Suprapubic skin (tissue), 4 donors: ENCODE data around the gene APRT. TPM values are rescaled to one million over a fixed set of nuclear protein-coding genes. Genes with fewer than 3 reads are reported as not detected.

ENCODE experiments used
- DNase-seq, 2 donors: peaks; one replicate each; pipeline ENCODE4 v3.0.0-alpha.2; 2019; ENCODE audit warnings: low spot score in 2 of 2
- H3K27ac ChIP-seq: fragments of 200-600 bp; sonication (generic); one replicate; pipeline ENCODE4 v1.5.1; 2019
- H3K27me3 ChIP-seq: fragments of 200-600 bp; sonication (generic); one replicate; pipeline ENCODE4 v1.5.1; 2019
- H3K36me3 ChIP-seq: fragments of 200-600 bp; sonication (generic); one replicate; pipeline ENCODE4 v1.5.1; 2019
- H3K4me1 ChIP-seq: fragments of 200-600 bp; sonication (generic); one replicate; pipeline ENCODE4 v1.5.1; 2019
- H3K4me3 ChIP-seq: fragments of 200-600 bp; sonication (generic); one replicate; pipeline ENCODE4 v1.5.1; 2019; ENCODE audit warnings: mild to moderate bottlenecking
- H3K9me3 ChIP-seq: fragments of 200-600 bp; sonication (generic); one replicate; pipeline ENCODE4 v1.5.1; 2019
- EP300 ChIP-seq: sonication (generic); formaldehyde crosslinking; IDR thresholded peaks from one replicate; pipeline ENCODE4 v1.6.1; 2017; ENCODE audit warnings: antibody characterized with exemption
- POLR2A ChIP-seq, 2 donors: fragments of 450-650 bp; IDR thresholded peaks; one replicate each; pipeline ENCODE4 v1.6.1; 2017; ENCODE audit warnings: antibody characterized with exemption in 2 of 2, mild to moderate bottlenecking in 2 of 2, moderate library complexity in 2 of 2
- POLR2AphosphoS5 ChIP-seq, 3 donors: sonication (generic); formaldehyde crosslinking; IDR thresholded peaks; one replicate each; pipeline ENCODE4 v1.6.1; 2017; ENCODE audit warnings: antibody characterized with exemption in 3 of 3
- WGBS: methylation state at CpG from one replicate; pipeline ENCODE4 v1.1.5; 2018; 5-methylcytosine and 5-hydroxymethylcytosine counted together
- total RNA-seq, 4 donors: library from RNA; depleted of rRNA; stranded (reverse); fragments of >200 nt; gene quantifications; one replicate each; pipeline ENCODE4 v1.1.0, GENCODE V29; 2016
- TF ChIP-seq, protein P1 (sequence below), 2 donors: fragments of 200-600 bp in 1 of 2; fragments of 450-650 bp in 1 of 2; sonication (generic) in 1 of 2; IDR thresholded peaks; one replicate each; pipeline ENCODE4 v1.5.1; 2016 to 2019; ENCODE audit warnings: antibody characterized with exemption in 2 of 2, mild to moderate bottlenecking in 1 of 2, moderate library complexity in 1 of 2

Gene APRT
- total RNA-seq, 4 donors from 2014 or later: 122 to 382 (median 250) TPM

DNA sequence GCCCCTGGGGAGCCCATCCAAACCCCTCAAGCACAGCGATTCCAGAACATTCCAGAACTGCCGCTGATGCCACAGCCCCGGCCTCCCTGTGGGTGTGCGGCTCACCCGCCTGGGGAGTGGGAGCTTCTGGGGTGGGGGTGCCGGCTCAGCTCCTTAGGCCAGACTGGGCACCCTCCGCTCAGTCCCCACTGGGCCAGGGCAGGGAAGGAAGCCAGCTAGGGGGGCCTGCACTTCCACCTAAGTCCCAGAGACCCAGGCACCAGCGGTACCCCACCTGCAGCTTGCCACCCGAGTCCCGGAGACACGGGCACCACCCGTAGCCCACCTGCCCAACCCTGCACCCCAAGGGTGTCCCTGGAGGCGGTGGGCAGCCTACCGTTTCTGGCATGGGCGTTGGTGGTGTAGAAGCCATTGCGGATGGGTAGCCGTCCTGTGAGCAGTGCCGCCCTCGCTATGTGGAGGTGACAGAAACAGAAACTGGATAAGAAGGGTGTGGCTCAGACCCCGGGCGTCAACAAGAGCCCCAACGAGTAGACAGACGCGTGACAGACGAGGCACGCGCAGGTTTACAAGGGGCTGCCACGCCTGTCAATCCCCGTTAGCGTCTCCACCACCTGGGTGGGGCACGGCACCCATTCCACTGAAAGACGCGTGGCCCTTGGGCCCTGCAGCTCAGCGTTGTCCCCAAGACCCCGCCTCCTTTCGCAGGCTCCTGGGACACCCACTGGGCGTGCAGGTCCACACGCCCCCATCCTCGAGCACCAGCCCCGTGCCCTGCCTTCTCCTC is 30.0 kb upstream of the APRT start:
- TF ChIP-seq POLR2AphosphoS5 (IDR thresholded peaks at IDR 0.05) (no peak), POLR2A (IDR thresholded peaks at IDR 0.05) (no peak), EP300 (no peak)
- TF ChIP-seq, protein P1, sequence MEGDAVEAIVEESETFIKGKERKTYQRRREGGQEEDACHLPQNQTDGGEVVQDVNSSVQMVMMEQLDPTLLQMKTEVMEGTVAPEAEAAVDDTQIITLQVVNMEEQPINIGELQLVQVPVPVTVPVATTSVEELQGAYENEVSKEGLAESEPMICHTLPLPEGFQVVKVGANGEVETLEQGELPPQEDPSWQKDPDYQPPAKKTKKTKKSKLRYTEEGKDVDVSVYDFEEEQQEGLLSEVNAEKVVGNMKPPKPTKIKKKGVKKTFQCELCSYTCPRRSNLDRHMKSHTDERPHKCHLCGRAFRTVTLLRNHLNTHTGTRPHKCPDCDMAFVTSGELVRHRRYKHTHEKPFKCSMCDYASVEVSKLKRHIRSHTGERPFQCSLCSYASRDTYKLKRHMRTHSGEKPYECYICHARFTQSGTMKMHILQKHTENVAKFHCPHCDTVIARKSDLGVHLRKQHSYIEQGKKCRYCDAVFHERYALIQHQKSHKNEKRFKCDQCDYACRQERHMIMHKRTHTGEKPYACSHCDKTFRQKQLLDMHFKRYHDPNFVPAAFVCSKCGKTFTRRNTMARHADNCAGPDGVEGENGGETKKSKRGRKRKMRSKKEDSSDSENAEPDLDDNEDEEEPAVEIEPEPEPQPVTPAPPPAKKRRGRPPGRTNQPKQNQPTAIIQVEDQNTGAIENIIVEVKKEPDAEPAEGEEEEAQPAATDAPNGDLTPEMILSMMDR (IDR thresholded peaks at IDR 0.05): no peak
- Histone ChIP-seq H3K4me1 (no peaks in the 10 kb centered on the region), H3K27me3 (no peaks in the 10 kb centered on the region), H3K36me3 (peaks cover 56% of the 10 kb centered on the region), H3K4me3 (no peak overlapping the region), H3K9me3 (no peaks in the 10 kb centered on the region), H3K27ac (no peak overlapping the region)
- 92% methylated on average over 28 of the region's 40 CpGs for WGBS
- no peak for DNase-seq

DNA sequence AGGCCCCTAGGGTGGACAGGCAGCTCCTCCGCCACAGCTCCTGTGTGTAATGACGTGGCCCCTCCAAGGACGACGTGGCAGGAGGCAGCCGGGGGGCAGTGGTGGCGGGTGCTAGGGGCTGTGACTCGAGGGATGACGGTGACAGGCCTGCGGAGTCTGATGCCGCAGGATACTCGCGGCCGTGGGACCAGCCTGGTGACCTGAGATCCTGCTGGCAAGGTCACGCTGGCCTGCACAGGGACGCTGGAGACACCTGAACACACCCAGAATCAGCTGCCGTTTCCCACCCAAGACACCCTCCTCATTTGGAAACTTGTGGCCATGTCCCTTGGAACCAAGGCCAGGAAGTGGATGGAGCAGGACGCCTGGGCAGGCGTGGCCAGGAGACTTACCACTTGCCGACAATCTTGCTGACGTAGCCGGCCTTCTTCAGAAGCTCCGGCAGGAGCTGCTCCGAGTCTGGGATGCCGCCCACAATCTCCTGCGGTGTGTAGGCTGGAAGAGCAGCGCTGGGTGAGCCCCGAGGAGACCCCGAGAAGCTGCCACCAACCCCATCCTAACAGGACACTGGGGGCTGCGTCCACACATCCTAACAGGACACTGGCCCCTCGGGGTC is 29.0 kb upstream of the APRT start:
- no peak for TF ChIP-seq EP300
- TF ChIP-seq POLR2A (IDR thresholded peaks at IDR 0.05): no peak
- TF ChIP-seq, protein P1 (IDR thresholded peaks at IDR 0.05): no peak
- TF ChIP-seq POLR2AphosphoS5 (IDR thresholded peaks at IDR 0.05): no peak
- H3K9me3 ChIP-seq: no peaks in the 10 kb centered on the region
- peaks cover 58% of the 10 kb centered on the region for H3K36me3 ChIP-seq
- WGBS: 96% methylated on average over 12 of the region's 30 CpGs
- H3K4me1 ChIP-seq: no peaks in the 10 kb centered on the region
- H3K4me3 ChIP-seq: no peak overlapping the region
- DNase-seq: no peak
- no peak overlapping the region for H3K27ac ChIP-seq
- H3K27me3 ChIP-seq: no peaks in the 10 kb centered on the region

DNA sequence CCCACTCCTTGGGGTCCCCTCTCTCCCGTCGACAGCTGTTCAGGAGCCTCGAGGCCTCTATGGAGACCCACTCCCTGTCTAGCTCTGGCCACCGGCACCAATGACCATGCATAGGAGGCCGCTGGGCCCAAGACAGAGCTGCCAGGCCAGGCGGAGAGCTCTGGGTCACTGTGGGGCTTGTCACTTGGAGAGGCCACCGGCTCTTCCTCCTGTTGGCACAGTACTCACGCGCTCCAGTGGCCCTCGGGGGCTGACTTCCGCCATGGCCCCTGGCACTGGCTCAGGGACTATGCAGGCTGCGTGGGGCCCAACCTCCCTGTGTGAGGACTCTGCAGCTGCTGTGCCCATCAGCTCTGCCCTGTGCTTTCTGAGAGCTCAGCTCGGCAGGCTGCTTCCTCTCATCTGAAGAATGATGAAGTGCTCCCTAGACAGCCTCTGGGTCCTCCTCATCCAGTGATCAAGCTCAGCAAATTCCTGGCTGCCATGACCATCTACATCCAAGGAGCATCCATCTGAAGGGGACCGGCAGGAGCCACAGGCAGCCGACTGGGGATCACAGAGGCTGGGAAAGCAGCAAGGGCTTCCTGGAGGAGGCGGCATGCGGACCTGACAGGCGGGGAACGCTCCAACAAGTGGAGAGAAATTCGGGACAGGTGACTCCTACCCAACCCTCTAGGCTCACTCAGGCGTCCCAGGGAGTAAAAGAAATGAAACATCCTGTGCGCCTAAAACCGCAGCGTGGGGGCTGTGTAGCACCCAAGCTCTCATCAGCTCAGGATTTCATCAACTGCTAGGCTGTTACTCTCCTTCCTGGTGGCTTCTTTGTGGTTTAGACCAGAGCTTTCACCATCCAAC is 28.2 kb upstream of the APRT start:
- TF ChIP-seq POLR2A (IDR thresholded peaks at IDR 0.05): no peak
- TF ChIP-seq EP300: no peak
- TF ChIP-seq, protein P1 (IDR thresholded peaks at IDR 0.05): no peak
- Histone ChIP-seq H3K27ac (no peak overlapping the region), H3K4me3 (no peak overlapping the region), H3K9me3 (no peaks in the 10 kb centered on the region), H3K36me3 (peaks cover 65% of the 10 kb centered on the region), H3K4me1 (no peaks in the 10 kb centered on the region), H3K27me3 (no peaks in the 10 kb centered on the region)
- DNase-seq: no peak
- WGBS: 92% methylated on average over 9 of the region's 24 CpGs

DNA sequence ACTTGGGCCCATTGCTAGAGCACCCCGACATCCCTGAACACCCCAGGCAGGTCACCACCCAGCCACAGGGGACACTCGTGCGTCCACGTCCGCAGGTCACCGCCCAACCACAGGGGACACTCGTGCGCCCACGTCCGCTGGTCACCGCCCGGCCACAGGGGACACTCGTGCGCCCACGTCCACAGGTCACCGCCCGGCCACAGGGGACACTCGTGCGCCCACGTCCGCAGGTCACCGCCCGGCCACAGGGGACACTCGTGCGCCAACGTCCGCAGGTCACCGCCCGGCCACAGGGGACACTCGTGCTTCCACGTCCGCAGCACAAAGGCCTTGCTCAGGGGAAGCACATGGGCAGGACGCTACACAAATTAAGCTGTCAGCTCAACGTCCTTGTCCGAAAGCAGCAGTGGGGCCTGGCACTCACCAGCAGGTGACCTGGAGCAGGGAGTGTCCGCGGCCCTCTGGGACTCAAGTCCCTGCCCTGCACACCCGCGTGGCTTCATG is 27.4 kb upstream of the APRT start:
- no peak for DNase-seq
- Histone ChIP-seq H3K9me3 (no peaks in the 10 kb centered on the region), H3K36me3 (peaks cover 71% of the 10 kb centered on the region), H3K4me3 (no peak overlapping the region), H3K27me3 (no peaks in the 10 kb centered on the region), H3K27ac (no peak overlapping the region), H3K4me1 (no peaks in the 10 kb centered on the region)
- 89% methylated on average over 33 of the region's 39 CpGs for WGBS
- TF ChIP-seq POLR2AphosphoS5 (IDR thresholded peaks at IDR 0.05): no peak
- TF ChIP-seq, protein P1 (IDR thresholded peaks at IDR 0.05): no peak
- TF ChIP-seq EP300: no peak
- TF ChIP-seq POLR2A (IDR thresholded peaks at IDR 0.05): no peak
